ENCODE data around the gene SUPT20H.

DNA sequence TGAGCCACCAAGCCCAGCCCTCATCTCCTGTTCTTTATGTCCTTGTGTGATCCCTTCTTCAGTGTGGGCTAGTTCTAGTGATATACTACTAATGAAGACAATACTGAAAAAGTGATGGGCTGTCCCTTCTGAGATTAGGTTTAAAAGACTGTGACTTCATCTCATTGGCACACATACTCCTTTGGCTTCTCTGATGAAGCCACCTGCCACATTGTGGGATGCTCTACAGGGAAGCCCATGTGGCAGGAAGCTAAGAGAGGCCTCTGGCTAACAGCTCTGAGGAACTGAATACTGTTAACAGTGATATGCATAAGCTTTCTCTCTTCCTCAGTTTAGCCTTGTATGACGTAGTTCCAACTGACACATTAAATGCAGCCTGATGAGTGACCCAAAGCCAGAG is 32.3 kb upstream of the SUPT20H start:
- TF ChIP-seq, protein P1, sequence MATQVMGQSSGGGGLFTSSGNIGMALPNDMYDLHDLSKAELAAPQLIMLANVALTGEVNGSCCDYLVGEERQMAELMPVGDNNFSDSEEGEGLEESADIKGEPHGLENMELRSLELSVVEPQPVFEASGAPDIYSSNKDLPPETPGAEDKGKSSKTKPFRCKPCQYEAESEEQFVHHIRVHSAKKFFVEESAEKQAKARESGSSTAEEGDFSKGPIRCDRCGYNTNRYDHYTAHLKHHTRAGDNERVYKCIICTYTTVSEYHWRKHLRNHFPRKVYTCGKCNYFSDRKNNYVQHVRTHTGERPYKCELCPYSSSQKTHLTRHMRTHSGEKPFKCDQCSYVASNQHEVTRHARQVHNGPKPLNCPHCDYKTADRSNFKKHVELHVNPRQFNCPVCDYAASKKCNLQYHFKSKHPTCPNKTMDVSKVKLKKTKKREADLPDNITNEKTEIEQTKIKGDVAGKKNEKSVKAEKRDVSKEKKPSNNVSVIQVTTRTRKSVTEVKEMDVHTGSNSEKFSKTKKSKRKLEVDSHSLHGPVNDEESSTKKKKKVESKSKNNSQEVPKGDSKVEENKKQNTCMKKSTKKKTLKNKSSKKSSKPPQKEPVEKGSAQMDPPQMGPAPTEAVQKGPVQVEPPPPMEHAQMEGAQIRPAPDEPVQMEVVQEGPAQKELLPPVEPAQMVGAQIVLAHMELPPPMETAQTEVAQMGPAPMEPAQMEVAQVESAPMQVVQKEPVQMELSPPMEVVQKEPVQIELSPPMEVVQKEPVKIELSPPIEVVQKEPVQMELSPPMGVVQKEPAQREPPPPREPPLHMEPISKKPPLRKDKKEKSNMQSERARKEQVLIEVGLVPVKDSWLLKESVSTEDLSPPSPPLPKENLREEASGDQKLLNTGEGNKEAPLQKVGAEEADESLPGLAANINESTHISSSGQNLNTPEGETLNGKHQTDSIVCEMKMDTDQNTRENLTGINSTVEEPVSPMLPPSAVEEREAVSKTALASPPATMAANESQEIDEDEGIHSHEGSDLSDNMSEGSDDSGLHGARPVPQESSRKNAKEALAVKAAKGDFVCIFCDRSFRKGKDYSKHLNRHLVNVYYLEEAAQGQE (IDR thresholded peaks at IDR 0.05; ENCODE audit: borderline replicate concordance), result no peak
- TF ChIP-seq CTCF (IDR thresholded peaks at IDR 0.05; ENCODE audit: poor library complexity, severe bottlenecking) (no peak), EP300 (conservative IDR thresholded peaks at IDR 0.05; ENCODE audit: poor library complexity, severe bottlenecking) (no peak), EZH2 (IDR thresholded peaks at IDR 0.05; ENCODE audit: borderline replicate concordance, insufficient read depth, low read length, poor library complexity, severe bottlenecking) (no peak)

All from neural cell (in vitro differentiated cells).